Subcutaneous adipose tissue (tissue), 4 donors: ENCODE data around the gene SYNPO. TPM values are rescaled to one million over a fixed set of nuclear protein-coding genes. Genes with fewer than 3 reads are reported as not detected.

Source experiments
- total RNA-seq, 4 donors: library from RNA; depleted of rRNA; stranded (reverse); fragments of >200 nt; gene quantifications; one replicate each; pipeline ENCODE4 v1.1.0, GENCODE V29; 2016
- TF ChIP-seq, protein P1 (sequence below): fragments of 450-650 bp; IDR thresholded peaks from one replicate; pipeline ENCODE4 v1.5.1; 2016; ENCODE audit warnings: low read depth, mild to moderate bottlenecking, control low read depth, antibody characterized with exemption, moderate library complexity

SYNPO gene
- total RNA-seq, 4 donors from 2014 or later, result 12.2 to 40.7 (median 21.4) TPM

DNA sequence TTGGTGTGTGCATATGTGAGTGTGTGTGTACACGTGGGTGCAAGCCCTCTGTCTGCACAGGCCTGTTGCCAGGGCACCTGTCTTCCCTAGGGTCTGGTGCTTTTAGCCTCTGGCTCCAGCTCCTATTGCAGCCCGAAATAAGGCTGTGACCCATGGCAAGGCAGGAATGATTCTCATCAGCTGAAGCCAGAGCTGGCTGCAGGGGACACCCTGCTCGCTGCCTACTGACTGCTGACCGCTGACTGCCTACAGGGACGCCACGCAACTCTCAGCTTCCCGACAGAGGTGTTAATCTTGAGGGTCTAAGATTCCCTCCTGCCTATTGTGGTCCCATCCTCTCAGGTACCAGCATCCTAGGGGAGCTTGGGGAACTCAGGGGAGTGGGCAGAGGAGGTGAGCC lies 20.6 kb downstream of the SYNPO start, which contains the start of gene MYOZ3:
MYOZ3 (plus strand) TSS at position 166 of the 400 bp plus-strand sequence. CDS start 1,691 bp downstream, outside the sequence.
- TF ChIP-seq, protein P1, sequence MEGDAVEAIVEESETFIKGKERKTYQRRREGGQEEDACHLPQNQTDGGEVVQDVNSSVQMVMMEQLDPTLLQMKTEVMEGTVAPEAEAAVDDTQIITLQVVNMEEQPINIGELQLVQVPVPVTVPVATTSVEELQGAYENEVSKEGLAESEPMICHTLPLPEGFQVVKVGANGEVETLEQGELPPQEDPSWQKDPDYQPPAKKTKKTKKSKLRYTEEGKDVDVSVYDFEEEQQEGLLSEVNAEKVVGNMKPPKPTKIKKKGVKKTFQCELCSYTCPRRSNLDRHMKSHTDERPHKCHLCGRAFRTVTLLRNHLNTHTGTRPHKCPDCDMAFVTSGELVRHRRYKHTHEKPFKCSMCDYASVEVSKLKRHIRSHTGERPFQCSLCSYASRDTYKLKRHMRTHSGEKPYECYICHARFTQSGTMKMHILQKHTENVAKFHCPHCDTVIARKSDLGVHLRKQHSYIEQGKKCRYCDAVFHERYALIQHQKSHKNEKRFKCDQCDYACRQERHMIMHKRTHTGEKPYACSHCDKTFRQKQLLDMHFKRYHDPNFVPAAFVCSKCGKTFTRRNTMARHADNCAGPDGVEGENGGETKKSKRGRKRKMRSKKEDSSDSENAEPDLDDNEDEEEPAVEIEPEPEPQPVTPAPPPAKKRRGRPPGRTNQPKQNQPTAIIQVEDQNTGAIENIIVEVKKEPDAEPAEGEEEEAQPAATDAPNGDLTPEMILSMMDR, result no peak

DNA sequence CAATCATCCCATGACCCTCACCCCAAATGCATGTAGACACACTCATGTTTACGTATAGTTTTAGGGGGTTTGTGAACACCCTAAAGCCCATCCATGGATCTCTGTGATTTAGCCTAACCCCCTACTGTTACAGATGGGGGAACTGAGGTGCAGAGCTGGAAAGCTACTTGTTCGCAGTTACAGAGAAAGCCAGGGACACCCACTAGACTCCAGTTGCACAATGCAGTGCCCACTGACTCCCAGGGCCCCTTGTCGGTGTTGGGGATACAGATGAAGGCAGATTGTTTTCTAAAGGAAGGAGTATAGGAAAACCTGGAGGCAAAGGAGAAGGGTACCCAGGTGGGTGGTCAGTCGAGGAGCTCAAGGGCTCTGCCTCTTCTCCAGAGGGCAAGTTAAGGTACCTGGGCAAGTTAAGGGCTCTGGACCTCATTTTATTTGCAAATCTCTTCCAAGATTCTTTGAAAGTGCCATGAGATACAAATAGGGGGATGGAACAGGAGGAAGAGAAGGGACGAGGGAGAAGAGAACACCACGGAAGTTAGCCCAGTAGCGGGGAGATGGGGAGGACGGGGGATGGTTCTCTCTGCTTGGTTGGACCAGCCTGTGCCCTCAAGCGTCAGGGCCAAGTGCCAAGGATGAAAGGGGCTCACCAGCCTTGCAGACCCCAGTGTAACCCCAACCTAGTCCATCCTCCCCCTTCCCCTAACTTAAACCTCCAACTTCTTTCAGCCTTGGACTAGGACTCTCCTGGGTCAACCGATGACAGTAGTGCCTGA lies 21.5 kb downstream of the SYNPO start:
- TF ChIP-seq, protein P1, result no peak

DNA sequence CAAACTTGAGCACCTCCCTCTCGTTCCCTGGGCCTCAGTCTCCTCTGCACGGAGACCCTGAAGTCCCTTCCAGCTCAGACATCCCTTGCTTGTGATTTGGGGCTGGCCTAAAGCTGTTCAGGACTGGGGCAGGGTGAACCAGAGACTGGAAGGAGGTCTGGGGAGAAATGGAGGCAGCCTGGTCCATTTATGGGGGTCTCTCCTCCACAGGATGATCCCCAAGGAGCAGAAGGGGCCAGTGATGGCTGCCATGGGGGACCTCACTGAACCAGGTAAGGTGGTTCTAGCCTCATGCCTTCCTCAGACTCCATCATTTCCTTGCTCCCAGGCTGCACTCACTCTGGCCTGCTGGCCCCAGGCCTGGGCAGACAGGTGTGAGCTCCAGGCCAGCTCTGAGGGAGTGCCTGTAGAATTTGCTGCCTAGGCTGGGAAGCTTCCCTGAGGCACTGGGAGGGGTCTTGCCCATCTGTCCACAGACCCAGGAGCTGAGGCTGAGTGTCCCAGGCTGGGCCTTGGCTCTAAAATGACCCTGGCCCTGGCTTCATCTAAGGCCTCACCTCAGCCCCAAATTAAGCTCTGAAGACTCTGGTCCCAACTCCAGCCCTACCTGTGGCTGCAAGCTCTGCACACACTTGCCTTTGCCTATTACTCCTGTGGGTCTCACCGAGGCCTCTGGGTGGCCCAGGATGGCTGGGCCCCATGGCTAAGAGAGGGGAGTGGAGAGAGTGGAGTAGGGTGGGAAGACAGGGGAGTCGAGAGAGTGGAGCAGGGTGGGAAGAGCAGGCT lies 22.5 kb downstream of the SYNPO start:
- TF ChIP-seq, protein P1, result no peak

DNA sequence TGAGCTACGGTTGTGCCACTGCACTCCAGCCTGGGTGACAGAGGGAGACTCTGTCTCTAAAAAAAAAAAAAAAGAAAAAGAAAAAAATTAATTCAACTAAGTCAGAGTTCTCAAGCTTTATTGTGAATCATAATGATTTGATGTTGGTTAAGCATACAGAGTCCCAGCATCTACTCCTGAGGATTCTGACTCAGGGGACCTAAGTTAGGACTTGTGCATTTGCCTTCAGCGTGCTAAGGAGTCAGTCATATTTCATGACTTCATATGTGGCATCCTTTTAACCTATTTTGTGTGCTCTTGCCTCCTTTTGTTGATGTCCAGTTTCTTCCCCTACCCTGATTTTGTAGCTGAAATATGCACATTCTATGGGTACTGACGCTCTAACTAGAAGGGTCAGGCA lies 23.5 kb downstream of the SYNPO start:
- TF ChIP-seq, protein P1, result no peak

DNA sequence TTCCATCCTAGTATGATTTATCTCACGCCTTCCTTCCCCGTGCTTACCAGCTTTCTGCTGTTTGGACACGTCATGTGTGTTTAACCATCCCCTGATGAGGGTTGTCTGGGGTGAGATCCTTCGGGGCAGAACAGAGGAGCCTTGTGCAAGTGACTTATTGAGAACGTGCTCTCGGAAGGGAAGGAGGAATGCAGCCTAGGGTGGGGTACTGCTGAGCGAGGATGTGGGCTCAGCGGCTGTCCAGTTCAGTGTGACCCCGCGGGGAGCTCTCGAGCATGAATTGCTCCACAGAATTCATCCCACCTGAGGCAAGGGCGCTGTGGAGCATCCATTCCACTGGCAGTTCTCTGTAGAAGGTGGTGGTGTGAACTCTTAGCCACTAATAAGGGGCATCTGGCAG lies 24.6 kb downstream of the SYNPO start:
- TF ChIP-seq, protein P1, result no peak

DNA sequence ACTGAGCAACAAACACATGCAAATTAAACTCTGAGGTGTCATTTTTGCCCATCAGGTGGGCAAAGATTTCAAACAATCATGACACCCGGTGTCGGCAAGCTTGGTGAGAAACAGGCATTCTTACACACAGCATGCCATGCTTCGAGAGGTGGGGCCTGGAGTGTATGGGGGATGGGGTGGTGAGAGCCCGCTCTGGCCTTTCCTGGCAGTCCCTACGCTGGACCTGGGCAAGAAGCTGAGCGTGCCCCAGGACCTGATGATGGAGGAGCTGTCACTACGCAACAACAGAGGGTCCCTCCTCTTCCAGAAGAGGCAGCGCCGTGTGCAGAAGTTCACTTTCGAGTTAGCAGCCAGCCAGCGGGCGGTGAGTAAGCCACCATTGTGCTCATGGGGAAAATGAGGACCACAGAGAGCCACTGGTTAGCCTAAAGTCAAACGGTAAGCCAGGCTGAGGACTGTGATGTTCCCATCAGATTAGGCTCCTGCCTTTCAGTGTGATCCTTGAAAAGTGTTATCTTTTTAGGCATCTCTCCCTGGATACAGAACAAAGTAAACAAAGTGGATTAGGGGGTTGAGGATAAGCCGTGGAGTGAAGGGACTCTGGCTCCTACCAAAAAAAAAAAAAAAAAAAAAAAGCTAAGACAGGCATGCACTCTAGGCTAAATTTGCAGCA lies 30.0 kb downstream of the SYNPO start:
- TF ChIP-seq, protein P1, result no peak

DNA sequence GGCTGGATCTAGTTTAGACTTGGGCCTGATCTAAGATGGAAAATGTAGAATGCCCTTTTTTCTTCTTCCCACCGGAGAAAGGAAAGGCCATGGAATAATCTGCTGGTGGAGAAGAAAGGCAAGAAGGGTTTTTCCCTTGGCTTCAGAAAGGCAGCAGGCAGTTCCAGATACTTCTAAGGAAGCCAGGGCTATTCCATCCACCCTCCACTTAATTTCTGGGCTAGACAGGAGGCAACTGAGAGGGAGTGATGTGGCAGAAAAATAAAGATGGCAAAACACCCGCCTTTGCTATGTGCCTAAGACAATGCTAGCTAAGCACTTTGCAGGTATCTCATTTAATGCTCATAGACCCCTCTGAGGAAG lies 30.5 kb downstream of the SYNPO start:
- TF ChIP-seq, protein P1, result no peak
